Sigmoid colon (tissue), 7 donors: ENCODE results near the gene TMPRSS11D. TPM values are rescaled to one million over a fixed set of nuclear protein-coding genes. Genes with fewer than 3 reads are reported as not detected.

ENCODE experiments used
- DNase-seq: peaks from one replicate; pipeline ENCODE4 v3.0.0-alpha.2; 2019
- H3K27ac ChIP-seq, 4 donors: fragments of 200-600 bp; sonication (generic); one replicate each; pipeline ENCODE4 v1.5.1; 2016 to 2019; ENCODE audit warnings: mild to moderate bottlenecking in 1 of 4
- H3K27me3 ChIP-seq, 3 donors: fragments of 200-600 bp; sonication (generic); one replicate each; pipeline ENCODE4 v1.5.1; 2019; ENCODE audit warnings: mild to moderate bottlenecking in 1 of 3
- H3K36me3 ChIP-seq, 4 donors: fragments of 200-600 bp; sonication (generic); one replicate each; pipeline ENCODE4 v1.5.1; 2016 to 2019
- H3K4me1 ChIP-seq, 4 donors: fragments of 200-600 bp; sonication (generic); one replicate each; pipeline ENCODE4 v1.5.1; 2017 to 2019
- H3K4me3 ChIP-seq, 4 donors: fragments of 200-600 bp; sonication (generic); one replicate each; pipeline ENCODE4 v1.5.1; 2017 to 2019; ENCODE audit warnings: mild to moderate bottlenecking in 2 of 4, moderate library complexity in 1 of 4
- H3K9me3 ChIP-seq, 4 donors: fragments of 200-600 bp in 3 of 4; sonication (generic) in 3 of 4; one replicate each; pipeline versions ENCODE4 v1.5.1 to v1.6.1; 2013 to 2019
- CTCF ChIP-seq, 4 experiments: fragments of 450-650 bp in 3 of 4; fragments of 200-600 bp in 1 of 4; IDR thresholded peaks; one replicate each; pipeline ENCODE4 v1.5.1; 2016 to 2019; ENCODE audit warnings: antibody characterized with exemption in 4 of 4, mild to moderate bottlenecking in 3 of 4, moderate library complexity in 2 of 4
- EP300 ChIP-seq, 4 donors: sonication (generic); formaldehyde crosslinking; IDR thresholded peaks; one replicate each; pipeline ENCODE4 v1.6.1; 2017; ENCODE audit warnings: antibody characterized with exemption in 4 of 4
- POLR2A ChIP-seq, 2 donors: fragments of 450-650 bp; IDR thresholded peaks; one replicate each; pipeline ENCODE4 v1.6.1; 2016; ENCODE audit warnings: antibody characterized with exemption in 2 of 2, mild to moderate bottlenecking in 2 of 2, moderate library complexity in 2 of 2
- POLR2AphosphoS5 ChIP-seq, 4 donors: sonication (generic); formaldehyde crosslinking; IDR thresholded peaks; one replicate each; pipeline ENCODE4 v1.6.1; 2017; ENCODE audit warnings: antibody characterized with exemption in 4 of 4
- WGBS, 2 donors: extraction: QIAGEN DNeasy Blood & Tissue Kit; methylation state at CpG; one replicate each; pipeline ENCODE4 v1.1.7; 2013; 5-methylcytosine and 5-hydroxymethylcytosine counted together
- intact Hi-C: fragments of 100-400 bp; cut with DNase I; formaldehyde crosslinking; loops from one replicate; pipeline ENCODE4 v1.15.1; 2023
- polyA plus RNA-seq, 3 donors: library from polyadenylated mRNA; stranded (reverse); fragments of 200-250 nt; gene quantifications; one replicate each; pipeline ENCODE4 v1.2.3, GENCODE V29; 2013
- total RNA-seq, 4 donors: library from RNA; depleted of rRNA; stranded (reverse); fragments of >200 nt; gene quantifications; one replicate each; pipeline ENCODE4 v1.1.0, GENCODE V29; 2016
- donor health status: healthy with polysubstance abuse.
- donor health status: Bipolar disorder and iron deficiency.
- donor health status: healthy.

The TMPRSS11D gene
- total and polyA plus RNA-seq, 7 donors, result 0.07 TPM; not detected in 6

- Histone ChIP-seq H3K4me3 (no peak overlapping the region), H3K9me3 (no peaks in the 10 kb centered on the region), H3K4me1 (no peaks in the 10 kb centered on the region), H3K27ac (no peak overlapping the region), H3K36me3 (no peaks in the 10 kb centered on the region), H3K27me3 (no peaks in the 10 kb centered on the region)
- no peak for DNase-seq
- intact Hi-C loops, result no loop called here
- no peak for TF ChIP-seq POLR2A (IDR thresholded peaks at IDR 0.05)
- TF ChIP-seq EP300 (IDR thresholded peaks at IDR 0.05), result no peak
- no peak for TF ChIP-seq CTCF (IDR thresholded peaks at IDR 0.05)
- no peak for TF ChIP-seq POLR2AphosphoS5 (IDR thresholded peaks at IDR 0.05)
- WGBS, 2 donors, result 83% methylated on average over 3 of the region's 3 CpGs
These were observed 4.3 kb downstream of the TMPRSS11D start for GRCh38 chr4:67879486-67879885.

GRCh38 chr4:67877086-67877485 lies 6.7 kb downstream of the TMPRSS11D start:
- intact Hi-C loops, result no loop called here
- no peak for DNase-seq
- no peak for TF ChIP-seq CTCF (IDR thresholded peaks at IDR 0.05)
- no peak for TF ChIP-seq POLR2AphosphoS5 (IDR thresholded peaks at IDR 0.05)
- TF ChIP-seq EP300 (IDR thresholded peaks at IDR 0.05), result no peak
- no peak for TF ChIP-seq POLR2A (IDR thresholded peaks at IDR 0.05)
- Histone ChIP-seq H3K4me3 (no peak overlapping the region), H3K27me3 (no peaks in the 10 kb centered on the region), H3K4me1 (no peaks in the 10 kb centered on the region), H3K36me3 (no peaks in the 10 kb centered on the region), H3K9me3 (no peaks in the 10 kb centered on the region), H3K27ac (no peak overlapping the region)
- 81 to 82% methylated on average over 3 of the region's 3 CpGs for WGBS, 2 donors

- Histone ChIP-seq H3K4me3 (no peak overlapping the region), H3K9me3 (no peaks in the 10 kb centered on the region), H3K27ac (no peak overlapping the region), H3K4me1 (no peaks in the 10 kb centered on the region), H3K36me3 (no peaks in the 10 kb centered on the region), H3K27me3 (no peaks in the 10 kb centered on the region)
- TF ChIP-seq POLR2AphosphoS5 (IDR thresholded peaks at IDR 0.05), result no peak
- TF ChIP-seq CTCF (IDR thresholded peaks at IDR 0.05), result no peak
- TF ChIP-seq EP300 (IDR thresholded peaks at IDR 0.05), result no peak
- TF ChIP-seq POLR2A (IDR thresholded peaks at IDR 0.05), result no peak
- DNase-seq, result no peak
- WGBS, 2 donors, result 68 to 84% methylated on average over 2 of the region's 2 CpGs
- intact Hi-C loops, result no loop called here
These were observed 8.8 kb downstream of the TMPRSS11D start for GRCh38 chr4:67874986-67875385.

GRCh38 chr4:67873116-67873515 lies 10.7 kb downstream of the TMPRSS11D start:
- no peak for DNase-seq
- 73 to 86% methylated on average over 1 of the region's 1 CpG for WGBS, 2 donors
- no peaks in the 10 kb centered on the region for H3K9me3 ChIP-seq
- TF ChIP-seq CTCF (IDR thresholded peaks at IDR 0.05), result no peak
- TF ChIP-seq POLR2AphosphoS5 (IDR thresholded peaks at IDR 0.05), result no peak
- TF ChIP-seq POLR2A (IDR thresholded peaks at IDR 0.05), result no peak
- no peak for TF ChIP-seq EP300 (IDR thresholded peaks at IDR 0.05)
- H3K27ac ChIP-seq, result no peak overlapping the region
- H3K4me3 ChIP-seq, result no peak overlapping the region
- intact Hi-C loops, result no loop called here
- H3K27me3 ChIP-seq, result no peaks in the 10 kb centered on the region
- H3K36me3 ChIP-seq, result no peaks in the 10 kb centered on the region
- H3K4me1 ChIP-seq, result no peaks in the 10 kb centered on the region

- intact Hi-C loops, result no loop called here
- no peaks in the 10 kb centered on the region for H3K9me3 ChIP-seq
- no peaks in the 10 kb centered on the region for H3K4me1 ChIP-seq
- H3K36me3 ChIP-seq, result no peaks in the 10 kb centered on the region
- TF ChIP-seq POLR2AphosphoS5 (IDR thresholded peaks at IDR 0.05) (no peak), POLR2A (IDR thresholded peaks at IDR 0.05) (no peak), EP300 (IDR thresholded peaks at IDR 0.05) (no peak), CTCF (IDR thresholded peaks at IDR 0.05) (no peak)
- no peaks in the 10 kb centered on the region for H3K27me3 ChIP-seq
- no peak for DNase-seq
- no peak overlapping the region for H3K27ac ChIP-seq
- H3K4me3 ChIP-seq, result no peak overlapping the region
These were observed 11.9 kb downstream of the TMPRSS11D start for GRCh38 chr4:67871867-67872266.
